Cardiac muscle cell (in vitro differentiated cells and primary cell): ENCODE results near the gene CFAP97. TPM values are rescaled to one million over a fixed set of nuclear protein-coding genes. Genes with fewer than 3 reads are reported as not detected.
"Not testable (repeated sequence)": the region's sequence is repeated elsewhere in the genome, so short reads cannot be mapped to it uniquely, and the experiment has no call there.

ENCODE experiments used
- DNase-seq, 2 donors: peaks; one replicate each; pipeline versions ENCODE4 v3.0.0 to v3.0.0-alpha.2; 2010 to 2017; ENCODE audit warnings: low read depth in 1 of 2, low spot score in 1 of 2
- H3K27ac ChIP-seq: fragments of 200-600 bp; sonication (generic); 2 replicates; pipeline ENCODE4 v1.5.1; 2016
- H3K27me3 ChIP-seq: fragments of 200-600 bp; sonication (generic); 2 replicates; pipeline ENCODE4 v1.6.0; 2016; ENCODE audit warnings: control low read depth
- H3K36me3 ChIP-seq: fragments of 200-600 bp; sonication (generic); 2 replicates; pipeline ENCODE4 v1.5.1; 2016; ENCODE audit warnings: control low read depth
- H3K4me1 ChIP-seq: fragments of 200-600 bp; sonication (generic); 2 replicates; pipeline ENCODE4 v1.8.1; 2017; ENCODE audit warnings: low read depth, mild to moderate bottlenecking, mixed run types
- H3K4me3 ChIP-seq: fragments of 200-600 bp; sonication (generic); 2 replicates; pipeline ENCODE4 v1.5.1; 2016; ENCODE audit warnings: mild to moderate bottlenecking
- H3K9me3 ChIP-seq: fragments of 200-600 bp; sonication (generic); 2 replicates; pipeline ENCODE4 v1.5.1; 2017; ENCODE audit warnings: low read depth, mild to moderate bottlenecking, control low read depth
- polyA plus RNA-seq: library from polyadenylated mRNA; unstranded; fragments of >200 nt; fragmentation: Nextera tagmentation; extraction: Ambion mirVana; gene quantifications from 2 replicates; pipeline ENCODE4 v1.2.1, GENCODE V29; 2016
- total RNA-seq: library from RNA; depleted of rRNA; stranded (reverse); fragments of >200 nt; gene quantifications from 2 replicates; pipeline ENCODE4 v1.2.3, GENCODE V29; 2016
- TF ChIP-seq, protein P1 (sequence below): IDR thresholded peaks from 2 replicates; pipeline ENCODE4 v1.5.1; 2012; ENCODE audit warnings: low read depth, mild to moderate bottlenecking, low read length

CFAP97 gene
- total and polyA plus RNA-seq, 2 experiments from 2014 or later: 22.2 to 23.9 TPM

DNA sequence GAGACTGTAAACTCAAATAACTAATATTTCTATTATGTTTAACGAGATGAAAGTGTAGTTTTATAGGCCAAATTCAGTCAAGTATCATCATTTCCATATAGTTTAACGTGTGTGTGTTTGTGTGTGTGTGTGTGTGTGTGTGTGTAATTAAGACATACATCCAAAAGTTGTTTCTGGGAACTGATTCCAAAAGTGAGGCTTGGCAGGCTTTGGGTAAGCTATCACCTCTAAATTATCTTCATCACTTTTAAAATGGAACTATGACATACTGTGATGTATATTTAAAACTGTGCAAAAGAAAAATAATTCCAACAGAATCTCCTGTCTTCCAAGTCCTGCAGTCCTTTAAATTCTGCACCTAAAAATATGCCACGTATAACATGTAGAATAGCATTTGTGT, 79.8 kb downstream of the CFAP97 start:
- no peak overlapping the region for H3K4me3 ChIP-seq
- peaks cover 19% of the 10 kb centered on the region for H3K27me3 ChIP-seq
- TF ChIP-seq, protein P1, sequence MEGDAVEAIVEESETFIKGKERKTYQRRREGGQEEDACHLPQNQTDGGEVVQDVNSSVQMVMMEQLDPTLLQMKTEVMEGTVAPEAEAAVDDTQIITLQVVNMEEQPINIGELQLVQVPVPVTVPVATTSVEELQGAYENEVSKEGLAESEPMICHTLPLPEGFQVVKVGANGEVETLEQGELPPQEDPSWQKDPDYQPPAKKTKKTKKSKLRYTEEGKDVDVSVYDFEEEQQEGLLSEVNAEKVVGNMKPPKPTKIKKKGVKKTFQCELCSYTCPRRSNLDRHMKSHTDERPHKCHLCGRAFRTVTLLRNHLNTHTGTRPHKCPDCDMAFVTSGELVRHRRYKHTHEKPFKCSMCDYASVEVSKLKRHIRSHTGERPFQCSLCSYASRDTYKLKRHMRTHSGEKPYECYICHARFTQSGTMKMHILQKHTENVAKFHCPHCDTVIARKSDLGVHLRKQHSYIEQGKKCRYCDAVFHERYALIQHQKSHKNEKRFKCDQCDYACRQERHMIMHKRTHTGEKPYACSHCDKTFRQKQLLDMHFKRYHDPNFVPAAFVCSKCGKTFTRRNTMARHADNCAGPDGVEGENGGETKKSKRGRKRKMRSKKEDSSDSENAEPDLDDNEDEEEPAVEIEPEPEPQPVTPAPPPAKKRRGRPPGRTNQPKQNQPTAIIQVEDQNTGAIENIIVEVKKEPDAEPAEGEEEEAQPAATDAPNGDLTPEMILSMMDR: no peak
- H3K27ac ChIP-seq: no peak overlapping the region
- H3K4me1 ChIP-seq: peaks cover 15% of the 10 kb centered on the region
- H3K36me3 ChIP-seq: no peaks in the 10 kb centered on the region
- no peaks in the 10 kb centered on the region for H3K9me3 ChIP-seq
- DNase-seq: no peak

DNA sequence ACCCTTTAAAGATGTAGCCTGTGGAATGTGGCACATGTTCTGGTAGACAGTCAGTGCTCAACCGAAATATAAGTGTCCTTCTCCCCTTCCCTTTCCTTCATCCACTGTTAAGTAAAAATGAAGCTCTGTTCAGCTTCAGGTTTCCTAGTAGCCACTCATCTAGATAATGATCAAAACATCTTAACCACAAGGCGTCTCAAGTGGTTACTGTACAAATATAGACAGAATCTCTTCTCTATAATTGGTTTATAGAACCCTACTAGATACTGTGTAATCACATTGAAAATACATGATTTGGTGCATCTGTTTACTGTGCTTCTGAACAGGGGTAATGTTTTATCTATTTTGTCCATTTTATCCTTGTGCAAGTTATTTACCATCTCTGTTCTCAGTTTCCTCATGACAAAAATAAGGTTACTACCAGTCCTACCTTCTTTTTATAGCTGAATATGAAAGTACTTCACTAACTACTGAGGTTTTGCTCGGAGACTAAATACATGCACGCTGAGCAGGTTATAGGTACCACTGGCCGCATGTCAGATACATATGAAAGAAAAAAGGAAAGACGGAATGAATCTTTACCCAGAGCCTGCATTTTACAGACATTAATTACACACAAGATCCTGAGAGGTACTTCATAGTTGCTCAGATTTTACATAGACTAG, 81.0 kb downstream of the CFAP97 start:
- Histone ChIP-seq H3K36me3 (no peaks in the 10 kb centered on the region), H3K4me3 (no peak overlapping the region), H3K27me3 (peaks cover 7% of the 10 kb centered on the region), H3K4me1 (peaks cover 19% of the 10 kb centered on the region), H3K9me3 (no peaks in the 10 kb centered on the region), H3K27ac (no peak overlapping the region)
- DNase-seq: no peak
- TF ChIP-seq, protein P1: no peak

- TF ChIP-seq, protein P1: no peak
- H3K4me3 ChIP-seq: no peak overlapping the region
- DNase-seq: no peak
- H3K27me3 ChIP-seq: no peaks in the 10 kb centered on the region
- peaks cover 38% of the 10 kb centered on the region for H3K4me1 ChIP-seq
- no peaks in the 10 kb centered on the region for H3K9me3 ChIP-seq
- peak overlapping the region; percentile 92 for H3K27ac ChIP-seq
- H3K36me3 ChIP-seq: no peaks in the 10 kb centered on the region
Measured at GRCh38 chr4:185120631-185120946, 83.2 kb downstream of the CFAP97 start.

DNA sequence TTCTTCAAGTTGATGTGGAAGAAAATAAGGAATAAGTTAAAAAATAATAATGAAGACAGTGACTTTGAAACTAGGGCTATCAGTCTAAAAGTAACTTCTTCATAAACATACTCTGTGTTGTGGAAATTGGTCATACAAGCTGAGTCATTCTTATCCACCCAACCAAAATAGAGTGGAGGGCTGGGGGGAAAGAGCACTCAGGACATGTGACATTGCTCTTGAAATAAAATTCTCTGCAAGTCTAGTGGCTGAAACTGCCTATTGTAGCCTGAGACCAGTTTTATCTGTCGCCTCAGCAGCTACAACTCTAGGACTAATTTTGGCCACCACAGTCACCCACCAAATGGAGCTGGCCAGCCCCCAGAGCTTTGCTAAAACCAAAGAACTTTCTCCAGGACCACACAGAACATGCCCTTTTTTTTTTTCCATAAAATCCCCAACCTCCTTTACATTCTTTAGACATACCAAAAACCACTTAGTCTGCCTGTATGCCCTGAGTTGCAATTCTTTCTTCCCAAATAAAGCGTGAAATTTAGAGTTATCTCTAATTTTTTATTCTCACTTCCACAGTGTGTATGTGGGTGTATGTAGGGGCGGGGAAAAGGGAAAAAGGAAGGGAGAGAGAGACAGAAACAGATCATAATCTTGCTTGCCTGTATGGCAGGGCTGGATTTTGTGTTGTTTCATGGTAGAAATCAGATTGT, 83.7 kb downstream of the CFAP97 start:
- TF ChIP-seq, protein P1: no peak
- DNase-seq: peak in 1 of 2 donors; percentile 85
- no peaks in the 10 kb centered on the region for H3K27me3 ChIP-seq

GRCh38 chr4:185119467-185119866, 84.3 kb downstream of the CFAP97 start:
- not testable (repeated sequence) for H3K4me3 ChIP-seq, H3K9me3 ChIP-seq, H3K27me3 ChIP-seq, H3K36me3 ChIP-seq, DNase-seq
- peaks cover 39% of the 10 kb centered on the region for H3K4me1 ChIP-seq
- peak overlapping the region; percentile 92 for H3K27ac ChIP-seq

More for the DNA sequence above, 83.7 kb downstream of the CFAP97 start:
- Histone ChIP-seq H3K9me3 (no peaks in the 10 kb centered on the region), H3K36me3 (no peaks in the 10 kb centered on the region), H3K4me1 (peaks cover 39% of the 10 kb centered on the region), H3K27ac (peak overlapping the region; percentile 92), H3K4me3 (no peak overlapping the region)

DNA sequence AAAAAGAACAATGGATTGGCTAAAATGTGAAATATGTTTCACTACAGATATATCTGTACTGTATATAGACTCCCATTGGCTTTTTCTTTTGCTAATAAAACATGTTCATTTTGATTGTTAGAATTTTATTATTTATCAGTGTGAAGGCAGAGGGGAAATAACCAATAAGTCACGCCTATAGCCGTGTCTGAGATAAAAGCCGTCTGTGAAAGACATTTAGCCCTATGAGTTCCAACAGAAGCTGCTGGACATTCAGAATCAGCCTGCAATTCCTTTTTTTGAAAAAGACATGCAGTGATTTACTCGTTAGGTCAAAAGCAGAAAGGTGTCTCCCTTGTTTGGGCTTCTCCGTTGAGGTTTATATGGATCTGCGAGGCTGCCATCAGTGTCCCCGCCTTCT, 84.9 kb downstream of the CFAP97 start:
- H3K36me3 ChIP-seq: no peaks in the 10 kb centered on the region
- no peaks in the 10 kb centered on the region for H3K27me3 ChIP-seq
- H3K27ac ChIP-seq: peak overlapping the region; percentile 92
- TF ChIP-seq, protein P1: no peak
- no peak for DNase-seq
- H3K9me3 ChIP-seq: no peaks in the 10 kb centered on the region
- no peak overlapping the region for H3K4me3 ChIP-seq
- peaks cover 39% of the 10 kb centered on the region for H3K4me1 ChIP-seq
